HAP-1 (cell line): ENCODE data around the gene ALG2.

Experiments
- DNase-seq, 2 experiments: peaks; one replicate each; pipeline ENCODE4 v3.0.0-alpha.2; 2016 to 2020; ENCODE audit warnings: low spot score in 2 of 2
- H3K27me3 ChIP-seq: fragments of 250-450 bp; sonication (Bioruptor Pico); 2 replicates; pipeline ENCODE4 v1.5.1; 2020; ENCODE audit warnings: low read depth, mild to moderate bottlenecking, moderate library complexity
- H3K36me3 ChIP-seq: fragments of 250-450 bp; sonication (Bioruptor Pico); replicated peaks from 2 replicates; pipeline ENCODE4 v1.5.1; 2020; ENCODE audit warnings: mild to moderate bottlenecking
- H3K4me1 ChIP-seq: fragments of 250-450 bp; sonication (Bioruptor Pico); 2 replicates; pipeline ENCODE4 v1.5.1; 2020; ENCODE audit warnings: mild to moderate bottlenecking
- H3K4me3 ChIP-seq: fragments of 250-450 bp; sonication (Bioruptor Pico); 2 replicates; pipeline ENCODE4 v1.5.1; 2020; ENCODE audit warnings: mild to moderate bottlenecking, moderate library complexity
- H3K9me3 ChIP-seq: fragments of 250-450 bp; sonication (Bioruptor Pico); 2 replicates; pipeline ENCODE4 v1.5.1; 2020; ENCODE audit warnings: mild to moderate bottlenecking, moderate library complexity
- in situ Hi-C: fragments of 300-500 bp; cut with MboI; formaldehyde crosslinking; loops from 3 replicates; pipeline ENCODE4 v1.14.3; 2020; ENCODE audit warnings: low sequenced_read_pairs, inconsistent platforms, mixed read lengths

The ALG2 gene

GRCh38 chr9:99193466-99193821, 28.3 kb downstream of the ALG2 start:
- Histone ChIP-seq H3K27me3 (peaks cover 16% of the 10 kb centered on the region), H3K4me1 (peaks cover 3% of the 10 kb centered on the region; the same call in 1 of the 2 replicates), H3K4me3 (no peak overlapping the region), H3K36me3 (no peaks in the 10 kb centered on the region), H3K9me3 (no peaks in the 10 kb centered on the region)
- in situ Hi-C loops = loop anchor here (25.0 kb wide), 2 partner anchors 819 to 1394 kb away; partner anchors contain the start of gene CAVIN4
- DNase-seq = no peak

- no peaks in the 10 kb centered on the region for H3K9me3 ChIP-seq
- H3K4me1 ChIP-seq = peaks cover 3% of the 10 kb centered on the region; the same call in 1 of the 2 replicates
- H3K27me3 ChIP-seq = peaks cover 18% of the 10 kb centered on the region
- DNase-seq = no peak
- H3K4me3 ChIP-seq = no peak overlapping the region
- no peaks in the 10 kb centered on the region for H3K36me3 ChIP-seq
- in situ Hi-C loops = loop anchor here (25.0 kb wide), 2 partner anchors 819 to 1394 kb away; partner anchors contain the start of gene CAVIN4
Measured at GRCh38 chr9:99192786-99193465, 28.8 kb downstream of the ALG2 start.

- no peak for DNase-seq
- Histone ChIP-seq H3K4me1 (no peaks in the 10 kb centered on the region), H3K27me3 (peaks cover 23% of the 10 kb centered on the region), H3K36me3 (no peaks in the 10 kb centered on the region), H3K4me3 (no peak overlapping the region), H3K9me3 (no peaks in the 10 kb centered on the region)
- in situ Hi-C loops = loop anchor here (25.0 kb wide), 2 partner anchors 822 to 1397 kb away; partner anchors contain the start of gene CAVIN4
Measured at GRCh38 chr9:99190597-99191283, 31.0 kb downstream of the ALG2 start.

- Histone ChIP-seq H3K4me3 (no peak overlapping the region), H3K4me1 (no peaks in the 10 kb centered on the region)
- in situ Hi-C loops = loop anchor here (25.0 kb wide), 2 partner anchors 822 to 1397 kb away; partner anchors contain the start of gene CAVIN4
Measured at GRCh38 chr9:99189887-99190596, 31.7 kb downstream of the ALG2 start.

GRCh38 chr9:99189186-99189585, 32.6 kb downstream of the ALG2 start:
- Histone ChIP-seq H3K4me3 (no peak overlapping the region), H3K4me1 (no peaks in the 10 kb centered on the region), H3K9me3 (no peaks in the 10 kb centered on the region), H3K36me3 (no peaks in the 10 kb centered on the region), H3K27me3 (peaks cover 20% of the 10 kb centered on the region)
- in situ Hi-C loops = loop anchor here (25.0 kb wide), 2 partner anchors 823 to 1398 kb away; partner anchors contain the start of gene CAVIN4
- no peak for DNase-seq

More at GRCh38 chr9:99189887-99190596, 31.7 kb downstream of the ALG2 start:
- no peak for DNase-seq
- Histone ChIP-seq H3K9me3 (no peaks in the 10 kb centered on the region), H3K36me3 (no peaks in the 10 kb centered on the region), H3K27me3 (peaks cover 23% of the 10 kb centered on the region)

GRCh38 chr9:99187311-99187710, 34.4 kb downstream of the ALG2 start:
- Histone ChIP-seq H3K9me3 (no peaks in the 10 kb centered on the region), H3K4me3 (no peak overlapping the region), H3K4me1 (no peaks in the 10 kb centered on the region), H3K27me3 (peaks cover 13% of the 10 kb centered on the region), H3K36me3 (no peaks in the 10 kb centered on the region)
- no peak for DNase-seq
- in situ Hi-C loops = loop anchor here (25.0 kb wide), 2 partner anchors 825 to 1400 kb away; partner anchors contain the start of gene CAVIN4

GRCh38 chr9:99185934-99186333, 35.8 kb downstream of the ALG2 start:
- H3K36me3 ChIP-seq = no peaks in the 10 kb centered on the region
- peaks cover 13% of the 10 kb centered on the region for H3K27me3 ChIP-seq
- no peak for DNase-seq
- no peaks in the 10 kb centered on the region for H3K4me1 ChIP-seq
- in situ Hi-C loops = loop anchor here (25.0 kb wide), 2 partner anchors 826 to 1401 kb away; partner anchors contain the start of gene CAVIN4
- no peaks in the 10 kb centered on the region for H3K9me3 ChIP-seq
- no peak overlapping the region for H3K4me3 ChIP-seq

- H3K36me3 ChIP-seq = no peaks in the 10 kb centered on the region
- no peaks in the 10 kb centered on the region for H3K4me1 ChIP-seq
- no peak for DNase-seq
- H3K27me3 ChIP-seq = peaks cover 13% of the 10 kb centered on the region
- H3K9me3 ChIP-seq = no peaks in the 10 kb centered on the region
- in situ Hi-C loops = loop anchor here (25.0 kb wide), 2 partner anchors 827 to 1402 kb away; partner anchors contain the start of gene CAVIN4
- H3K4me3 ChIP-seq = no peak overlapping the region
Measured at GRCh38 chr9:99185348-99185632, 36.5 kb downstream of the ALG2 start.

- in situ Hi-C loops = loop anchor here (25.0 kb wide), 2 partner anchors 828 to 1403 kb away; partner anchors contain the start of gene CAVIN4
- H3K4me1 ChIP-seq = no peaks in the 10 kb centered on the region
- peak; percentile 67 to 89 for DNase-seq
- no peaks in the 10 kb centered on the region for H3K9me3 ChIP-seq
- H3K4me3 ChIP-seq = no peak overlapping the region
- peaks cover 13% of the 10 kb centered on the region for H3K27me3 ChIP-seq
- no peaks in the 10 kb centered on the region for H3K36me3 ChIP-seq
Measured at GRCh38 chr9:99184475-99185347, 37.0 kb downstream of the ALG2 start.

GRCh38 chr9:99184110-99184474, 37.6 kb downstream of the ALG2 start:
- Histone ChIP-seq H3K9me3 (no peaks in the 10 kb centered on the region), H3K36me3 (no peaks in the 10 kb centered on the region), H3K4me3 (no peak overlapping the region), H3K4me1 (no peaks in the 10 kb centered on the region), H3K27me3 (peaks cover 11% of the 10 kb centered on the region)
- in situ Hi-C loops = loop anchor here (25.0 kb wide), 2 partner anchors 828 to 1403 kb away; partner anchors contain the start of gene CAVIN4
- no peak for DNase-seq

- Histone ChIP-seq H3K4me3 (no peak overlapping the region), H3K9me3 (no peaks in the 10 kb centered on the region), H3K36me3 (no peaks in the 10 kb centered on the region), H3K4me1 (no peaks in the 10 kb centered on the region), H3K27me3 (peaks cover 10% of the 10 kb centered on the region)
- in situ Hi-C loops = loop anchor here (25.0 kb wide), 2 partner anchors 829 to 1404 kb away; partner anchors contain the start of gene CAVIN4
- DNase-seq = no peak
Measured at GRCh38 chr9:99183616-99184015, 38.1 kb downstream of the ALG2 start.

GRCh38 chr9:99182356-99182755, 39.4 kb downstream of the ALG2 start:
- H3K36me3 ChIP-seq = no peaks in the 10 kb centered on the region
- in situ Hi-C loops = loop anchor here (25.0 kb wide), 2 partner anchors 830 to 1405 kb away; partner anchors contain the start of gene CAVIN4
- H3K27me3 ChIP-seq = no peaks in the 10 kb centered on the region
- DNase-seq = no peak
- H3K4me3 ChIP-seq = no peak overlapping the region
- no peaks in the 10 kb centered on the region for H3K4me1 ChIP-seq
- H3K9me3 ChIP-seq = no peaks in the 10 kb centered on the region

- no peak overlapping the region for H3K4me3 ChIP-seq
- no peaks in the 10 kb centered on the region for H3K27me3 ChIP-seq
- no peak for DNase-seq
- no peaks in the 10 kb centered on the region for H3K4me1 ChIP-seq
- no peaks in the 10 kb centered on the region for H3K36me3 ChIP-seq
- no peaks in the 10 kb centered on the region for H3K9me3 ChIP-seq
- in situ Hi-C loops = loop anchor here (25.0 kb wide), 2 partner anchors 831 to 1406 kb away; partner anchors contain the start of gene CAVIN4
Measured at GRCh38 chr9:99181621-99182020, 40.1 kb downstream of the ALG2 start.
